Osteocyte (in vitro differentiated cells): ENCODE data around the gene CDH4. TPM values are rescaled to one million over a fixed set of nuclear protein-coding genes. Genes with fewer than 3 reads are reported as not detected.

Experiments used
- DNase-seq: peaks from one replicate; pipeline ENCODE4 v3.0.0; 2021; ENCODE audit warnings: mixed read lengths; ENCODE audit not compliant: unreplicated experiment; ENCODE audit errors: extremely low spot score
- H3K27ac Mint-ChIP-seq: one replicate; pipeline ENCODE4 v1.8.0; 2021; ENCODE audit warnings: mild to moderate bottlenecking, mixed read lengths; ENCODE audit not compliant: unreplicated experiment
- H3K27me3 Mint-ChIP-seq: one replicate; pipeline ENCODE4 v1.8.0; 2021; ENCODE audit warnings: mixed read lengths; ENCODE audit not compliant: unreplicated experiment
- H3K36me3 Mint-ChIP-seq: one replicate; pipeline ENCODE4 v1.8.0; 2021; ENCODE audit warnings: mixed read lengths; ENCODE audit not compliant: unreplicated experiment
- H3K4me1 Mint-ChIP-seq: one replicate; pipeline ENCODE4 v1.8.0; 2021; ENCODE audit warnings: mixed read lengths; ENCODE audit not compliant: unreplicated experiment
- H3K4me3 Mint-ChIP-seq: one replicate; pipeline ENCODE4 v1.8.0; 2021; ENCODE audit warnings: mild to moderate bottlenecking, moderate library complexity, mixed read lengths; ENCODE audit not compliant: unreplicated experiment
- H3K9me3 Mint-ChIP-seq: one replicate; pipeline ENCODE4 v1.8.0; 2021; ENCODE audit warnings: mixed read lengths; ENCODE audit not compliant: unreplicated experiment
- CTCF ChIP-seq: fragments of 200-600 bp; sonication (generic); IDR thresholded peaks from 2 replicates; pipeline ENCODE4 v1.5.0; 2021; ENCODE audit warnings: antibody characterized with exemption, mild to moderate bottlenecking, moderate library complexity
- total RNA-seq: library from RNA; stranded (reverse); gene quantifications from 2 replicates; pipeline ENCODE4 v1.2.1, GENCODE V29; 2021

The CDH4 gene
- total RNA-seq, 1 donor from 2014 or later = 1.3 TPM

DNA sequence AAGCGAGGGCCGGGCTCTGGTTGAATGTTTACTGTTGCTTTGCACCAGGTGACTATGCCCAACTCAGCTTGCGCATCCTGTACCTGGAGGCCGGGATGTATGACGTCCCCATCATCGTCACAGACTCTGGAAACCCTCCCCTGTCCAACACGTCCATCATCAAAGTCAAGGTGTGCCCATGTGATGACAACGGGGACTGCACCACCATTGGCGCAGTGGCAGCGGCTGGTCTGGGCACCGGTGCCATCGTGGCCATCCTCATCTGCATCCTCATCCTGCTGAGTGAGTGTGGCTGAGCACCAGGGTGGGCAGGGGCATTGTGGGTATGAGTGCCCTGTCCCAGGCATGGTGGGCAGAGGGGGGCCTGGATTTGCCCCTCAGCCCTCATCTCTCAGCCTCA, 677.5 kb downstream of the CDH4 start:
- no peak for DNase-seq
- Mint-ChIP-seq H3K27me3 (no peaks in the 10 kb centered on the region), H3K9me3 (no peaks in the 10 kb centered on the region), H3K4me1 (peaks cover 8% of the 10 kb centered on the region), H3K4me3 (no peak overlapping the region), H3K36me3 (no peaks in the 10 kb centered on the region), H3K27ac (no peak overlapping the region)
- TF ChIP-seq CTCF = no peak

- no peak for TF ChIP-seq CTCF
- H3K4me1 Mint-ChIP-seq = peaks cover 8% of the 10 kb centered on the region
- H3K27me3 Mint-ChIP-seq = no peaks in the 10 kb centered on the region
- H3K36me3 Mint-ChIP-seq = no peaks in the 10 kb centered on the region
- H3K9me3 Mint-ChIP-seq = no peaks in the 10 kb centered on the region
- H3K27ac Mint-ChIP-seq = no peak overlapping the region
- no peak for DNase-seq
- no peak overlapping the region for H3K4me3 Mint-ChIP-seq
Measured at GRCh38 chr20:61929971-61930666, 678.1 kb downstream of the CDH4 start.

DNA sequence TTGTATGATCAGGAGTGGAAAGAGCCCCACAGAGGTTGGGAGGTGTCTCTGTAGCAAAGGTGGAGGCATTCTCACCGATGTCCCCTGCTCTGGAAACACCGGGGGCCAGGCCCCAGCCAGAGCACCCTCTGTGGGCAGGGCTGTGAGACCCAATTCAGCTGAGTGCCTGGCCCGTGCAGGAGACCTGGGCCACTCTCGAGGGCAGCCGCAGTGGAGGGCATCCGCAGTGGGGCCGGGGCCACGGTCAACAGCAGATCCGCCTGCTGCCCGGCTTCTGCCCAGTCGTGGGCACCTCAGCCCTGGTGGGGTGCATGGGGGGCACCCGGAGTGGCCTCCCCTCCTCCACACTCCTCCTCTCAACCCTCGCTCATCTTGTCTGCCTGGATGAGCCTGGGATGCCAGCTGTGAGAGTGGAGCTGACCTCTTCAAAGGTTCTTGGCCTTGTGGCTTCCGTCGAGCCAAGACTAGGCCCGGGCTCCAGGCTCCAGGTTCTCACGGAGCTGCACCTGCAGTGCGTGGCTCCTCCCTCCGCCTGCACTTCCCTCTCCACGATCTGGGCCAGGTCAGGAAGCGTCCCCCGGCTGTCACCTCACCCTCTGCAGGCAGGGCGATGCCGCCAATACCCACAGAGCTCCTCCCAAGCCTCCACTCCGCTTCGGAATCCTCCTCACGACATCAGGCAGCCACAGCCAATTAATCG, 678.9 kb downstream of the CDH4 start:
- H3K27ac Mint-ChIP-seq = no peak overlapping the region
- no peak for DNase-seq
- no peak overlapping the region for H3K4me3 Mint-ChIP-seq
- H3K9me3 Mint-ChIP-seq = no peaks in the 10 kb centered on the region
- TF ChIP-seq CTCF = no peak
- H3K36me3 Mint-ChIP-seq = no peaks in the 10 kb centered on the region
- H3K4me1 Mint-ChIP-seq = peaks cover 1% of the 10 kb centered on the region
- no peaks in the 10 kb centered on the region for H3K27me3 Mint-ChIP-seq

DNA sequence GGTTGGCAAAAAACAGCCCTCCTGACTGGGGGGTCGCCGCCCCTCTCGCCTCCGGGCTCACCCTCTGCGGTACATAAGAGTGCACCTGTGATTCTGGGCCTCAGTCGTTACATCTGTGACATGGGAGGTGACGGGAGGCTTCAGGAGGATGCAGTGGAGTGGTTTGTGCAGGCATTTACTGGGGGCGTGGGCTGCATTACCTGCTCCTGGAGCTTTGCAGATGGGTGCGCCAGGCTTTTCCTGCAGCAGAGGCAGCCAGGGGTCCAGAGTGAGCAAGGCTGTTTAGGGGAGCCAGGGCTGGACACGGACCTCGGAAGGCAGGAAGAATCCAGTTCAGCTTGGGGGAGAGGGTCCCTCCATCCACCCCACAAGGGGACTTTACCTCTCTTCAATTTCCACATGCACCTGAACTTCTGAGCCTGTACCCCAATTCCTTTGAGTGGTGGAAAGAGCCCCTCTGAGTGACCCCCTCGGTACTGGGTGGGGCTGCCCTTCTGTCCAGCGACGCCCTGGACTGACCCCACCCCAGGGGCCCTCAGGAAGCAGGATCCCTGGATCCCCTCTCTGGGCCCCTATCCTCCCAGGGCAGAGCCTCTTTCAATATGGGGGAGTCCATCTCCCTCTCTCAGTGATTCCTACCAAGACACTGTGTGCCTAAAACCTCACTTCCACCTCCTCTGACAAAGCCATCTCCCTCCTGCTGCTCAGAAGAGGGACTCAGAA, 679.6 kb downstream of the CDH4 start:
- Mint-ChIP-seq H3K27ac (no peak overlapping the region), H3K4me3 (no peak overlapping the region), H3K4me1 (no peaks in the 10 kb centered on the region), H3K9me3 (no peaks in the 10 kb centered on the region), H3K27me3 (no peaks in the 10 kb centered on the region), H3K36me3 (no peaks in the 10 kb centered on the region)
- no peak for TF ChIP-seq CTCF
- DNase-seq = no peak

DNA sequence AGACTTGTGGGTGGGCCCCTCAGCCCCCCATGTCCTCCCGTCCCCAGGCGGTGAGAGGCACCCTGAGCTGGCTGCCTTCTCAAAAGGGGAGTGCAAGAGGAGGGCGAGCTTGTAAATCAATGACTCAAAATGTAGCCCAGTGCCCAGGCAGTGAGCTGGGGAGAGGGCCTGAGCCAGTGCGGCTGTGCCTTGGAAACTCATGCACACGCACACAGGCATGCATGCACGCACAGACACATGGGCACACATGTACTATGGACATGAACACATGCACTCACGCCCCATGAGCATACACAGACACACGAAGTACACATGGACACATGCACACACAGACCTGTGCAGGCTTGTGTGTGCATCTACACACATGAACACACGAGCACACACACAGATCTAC, 680.1 kb downstream of the CDH4 start:
- no peak for DNase-seq
- Mint-ChIP-seq H3K9me3 (no peaks in the 10 kb centered on the region), H3K27me3 (no peaks in the 10 kb centered on the region), H3K4me3 (no peak overlapping the region), H3K4me1 (no peaks in the 10 kb centered on the region), H3K27ac (no peak overlapping the region), H3K36me3 (no peaks in the 10 kb centered on the region)
- no peak for TF ChIP-seq CTCF
